HepG2 (cell line): ENCODE results near the gene SNRPD2. TPM values are rescaled to one million over a fixed set of nuclear protein-coding genes. Genes with fewer than 3 reads are reported as not detected.

Source experiments
- AGO1 ChIP-seq: fragments of 200-400 bp; formaldehyde crosslinking; IDR thresholded peaks from 2 replicates; pipeline ENCODE4 v1.6.1; 2017; ENCODE audit warnings: mild to moderate bottlenecking, low read depth, low read length, moderate library complexity; ENCODE audit not compliant: poor library complexity, severe bottlenecking
- CBFB ChIP-seq: sonication (generic); formaldehyde crosslinking; IDR thresholded peaks from 2 replicates; pipeline ENCODE4 v1.4.0; 2020; ENCODE audit warnings: missing genetic modification reagents
- CREM ChIP-seq, 2 experiments: sonication (generic) in 1 of 2; formaldehyde crosslinking in 1 of 2; IDR thresholded peaks; 2 replicates each; pipeline versions ENCODE4 v1.4.0 to v1.6.1; 2016 to 2020; ENCODE audit warnings: antibody characterized with exemption in 1 of 2, mild to moderate bottlenecking in 1 of 2, missing genetic modification reagents in 1 of 2
- GLI4 ChIP-seq: sonication (generic); formaldehyde crosslinking; IDR thresholded peaks from 2 replicates; pipeline ENCODE4 v1.5.1; 2020; ENCODE audit warnings: missing genetic modification reagents, mild to moderate bottlenecking, moderate library complexity, borderline replicate concordance
- ISL2 ChIP-seq: sonication (generic); formaldehyde crosslinking; IDR thresholded peaks from 2 replicates; pipeline ENCODE4 v1.5.0; 2020; ENCODE audit warnings: missing genetic modification reagents
- ISX ChIP-seq: sonication (generic); formaldehyde crosslinking; conservative IDR thresholded peaks from 2 replicates; pipeline ENCODE4 v1.5.0; 2020; ENCODE audit warnings: missing genetic modification reagents
- MXI1 ChIP-seq: IDR thresholded peaks from 3 replicates; pipeline ENCODE4 v1.6.1; 2012; ENCODE audit warnings: low read depth, low read length, inconsistent platforms, borderline replicate concordance
- NFE2 ChIP-seq: sonication (generic); formaldehyde crosslinking; IDR thresholded peaks from 2 replicates; pipeline ENCODE4 v1.4.0; 2020; ENCODE audit warnings: missing genetic modification reagents
- NFIC ChIP-seq: IDR thresholded peaks from 2 replicates; pipeline ENCODE4 v1.6.1; 2012; ENCODE audit warnings: mild to moderate bottlenecking, low read length, inconsistent platforms
- NKX3-1 ChIP-seq: sonication (generic); formaldehyde crosslinking; IDR thresholded peaks from 2 replicates; pipeline ENCODE4 v1.5.0; 2020; ENCODE audit warnings: missing genetic modification reagents
- PAX8 ChIP-seq: sonication (generic); formaldehyde crosslinking; IDR thresholded peaks from 2 replicates; pipeline ENCODE4 v1.8.0; 2022; ENCODE audit warnings: mild to moderate bottlenecking, missing genetic modification reagents, borderline replicate concordance
- SALL1 ChIP-seq: sonication (generic); formaldehyde crosslinking; IDR thresholded peaks from 2 replicates; pipeline ENCODE4 v1.8.0; 2022; ENCODE audit warnings: mild to moderate bottlenecking, missing genetic modification reagents
- ZC3H13 ChIP-seq: sonication (generic); formaldehyde crosslinking; IDR thresholded peaks from 2 replicates; pipeline ENCODE4 v1.8.1; 2023; ENCODE audit warnings: mild to moderate bottlenecking, missing genetic modification reagents, moderate library complexity
- ZNF121 ChIP-seq: sonication (generic); formaldehyde crosslinking; IDR thresholded peaks from 2 replicates; pipeline ENCODE4 v1.5.0; 2020; ENCODE audit warnings: mild to moderate bottlenecking, missing genetic modification reagents
- ZNF564 ChIP-seq: sonication (generic); formaldehyde crosslinking; IDR thresholded peaks from 2 replicates; pipeline ENCODE4 v1.8.1; 2023; ENCODE audit warnings: mild to moderate bottlenecking, missing genetic modification reagents
- ZSCAN30 ChIP-seq: sonication (generic); formaldehyde crosslinking; IDR thresholded peaks from 2 replicates; pipeline ENCODE4 v1.5.0; 2020; ENCODE audit warnings: mild to moderate bottlenecking, missing genetic modification reagents
- polyA plus RNA-seq, 8 experiments: library from polyadenylated mRNA; depleted of rRNA in 3 of 8; stranded (reverse) in 7 of 8; unstranded in 1 of 8; fragments of >200 nt; fragmentation: Illumina TruSeq in 4 of 8; extraction: Trizol in 4 of 8; gene quantifications; 2 replicates each; pipeline versions ENCODE4 v1.2.1 to v1.2.3, GENCODE V29; 2011 to 2016; ENCODE audit warnings: low read depth in 4 of 8, missing spikeins in 1 of 8, mixed read lengths in 1 of 8; ENCODE audit not compliant: insufficient read depth in 1 of 8
- total RNA-seq, 5 experiments: library from RNA; depleted of rRNA; stranded (reverse); fragments of >200 nt; fragmentation: Illumina TruSeq; extraction: Trizol; gene quantifications; 2 replicates each; pipeline ENCODE4 v1.2.3, GENCODE V29; 2016; ENCODE audit warnings: low read depth in 1 of 5
- TF ChIP-seq, protein P1 (sequence below): sonication (generic); formaldehyde crosslinking; IDR thresholded peaks from 2 replicates; pipeline ENCODE4 v1.4.0; 2020; ENCODE audit warnings: missing genetic modification reagents, borderline replicate concordance
- TF ChIP-seq, protein P2 (sequence below): IDR thresholded peaks from 2 replicates; pipeline ENCODE4 v1.6.1; 2016; ENCODE audit warnings: control low read depth
- TF ChIP-seq, protein P3 (sequence below): sonication (generic); formaldehyde crosslinking; IDR thresholded peaks from 2 replicates; pipeline ENCODE4 v1.9.0; 2021; ENCODE audit warnings: missing genetic modification reagents, mild to moderate bottlenecking, borderline replicate concordance
- TF ChIP-seq, protein P4 (sequence below): sonication (generic); formaldehyde crosslinking; IDR thresholded peaks from 2 replicates; pipeline ENCODE4 v1.5.0; 2020; ENCODE audit warnings: missing genetic modification reagents, mild to moderate bottlenecking, borderline replicate concordance

The SNRPD2 gene
- total and polyA plus RNA-seq, 2 of the 13 experiments (the other 11 are each of a cell fraction or from before 2014, with no cell fraction given) = 299 to 485 TPM

DNA sequence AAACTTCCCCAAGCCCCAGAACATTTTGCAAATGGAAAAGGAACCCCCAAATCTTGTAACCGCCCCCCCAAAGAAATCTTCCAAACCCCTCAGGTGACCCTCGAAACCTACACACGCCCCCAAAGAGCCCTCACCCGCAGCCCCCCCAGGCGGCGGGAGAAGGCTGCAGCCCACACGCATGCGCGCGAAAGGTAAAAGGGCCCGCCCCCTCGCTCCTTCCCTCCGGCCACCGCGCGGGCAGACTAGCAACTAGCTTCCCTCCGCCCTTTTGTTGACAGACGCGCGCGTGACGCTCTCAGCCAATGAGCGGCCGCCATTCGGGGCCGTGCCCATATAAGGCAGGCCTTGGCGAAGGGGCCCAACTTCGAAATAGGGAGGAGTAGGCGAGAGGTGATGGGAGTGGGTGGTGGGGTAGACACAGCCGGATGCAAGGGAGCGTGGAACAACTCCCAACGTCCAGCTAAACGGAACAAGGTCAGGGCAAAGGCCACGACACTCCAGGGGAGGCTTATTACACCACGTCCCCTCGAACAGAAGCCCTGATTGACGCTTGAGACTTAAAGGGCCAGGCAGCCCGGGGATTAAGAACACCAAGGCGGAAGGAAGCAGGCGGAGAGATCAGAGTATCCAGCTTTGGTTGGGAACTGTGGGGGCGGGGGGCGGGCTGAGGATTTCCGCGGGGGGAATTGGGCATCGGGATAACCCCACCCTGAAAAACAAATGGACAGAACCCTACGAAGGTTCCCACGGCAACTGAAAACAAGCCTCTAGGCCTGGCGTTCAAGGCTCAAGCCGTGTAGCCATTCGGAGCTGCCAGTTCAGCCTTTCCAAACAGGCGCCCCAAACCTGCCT is 25.6 kb upstream of the SNRPD2 start (continued):
- TF ChIP-seq, protein P1, sequence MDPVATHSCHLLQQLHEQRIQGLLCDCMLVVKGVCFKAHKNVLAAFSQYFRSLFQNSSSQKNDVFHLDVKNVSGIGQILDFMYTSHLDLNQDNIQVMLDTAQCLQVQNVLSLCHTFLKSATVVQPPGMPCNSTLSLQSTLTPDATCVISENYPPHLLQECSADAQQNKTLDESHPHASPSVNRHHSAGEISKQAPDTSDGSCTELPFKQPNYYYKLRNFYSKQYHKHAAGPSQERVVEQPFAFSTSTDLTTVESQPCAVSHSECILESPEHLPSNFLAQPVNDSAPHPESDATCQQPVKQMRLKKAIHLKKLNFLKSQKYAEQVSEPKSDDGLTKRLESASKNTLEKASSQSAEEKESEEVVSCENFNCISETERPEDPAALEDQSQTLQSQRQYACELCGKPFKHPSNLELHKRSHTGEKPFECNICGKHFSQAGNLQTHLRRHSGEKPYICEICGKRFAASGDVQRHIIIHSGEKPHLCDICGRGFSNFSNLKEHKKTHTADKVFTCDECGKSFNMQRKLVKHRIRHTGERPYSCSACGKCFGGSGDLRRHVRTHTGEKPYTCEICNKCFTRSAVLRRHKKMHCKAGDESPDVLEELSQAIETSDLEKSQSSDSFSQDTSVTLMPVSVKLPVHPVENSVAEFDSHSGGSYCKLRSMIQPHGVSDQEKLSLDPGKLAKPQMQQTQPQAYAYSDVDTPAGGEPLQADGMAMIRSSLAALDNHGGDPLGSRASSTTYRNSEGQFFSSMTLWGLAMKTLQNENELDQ (CRISPR knock-in tag) = no peak
- TF ChIP-seq SALL1 (CRISPR knock-in tag) = peak; percentile 91
- TF ChIP-seq, protein P2, sequence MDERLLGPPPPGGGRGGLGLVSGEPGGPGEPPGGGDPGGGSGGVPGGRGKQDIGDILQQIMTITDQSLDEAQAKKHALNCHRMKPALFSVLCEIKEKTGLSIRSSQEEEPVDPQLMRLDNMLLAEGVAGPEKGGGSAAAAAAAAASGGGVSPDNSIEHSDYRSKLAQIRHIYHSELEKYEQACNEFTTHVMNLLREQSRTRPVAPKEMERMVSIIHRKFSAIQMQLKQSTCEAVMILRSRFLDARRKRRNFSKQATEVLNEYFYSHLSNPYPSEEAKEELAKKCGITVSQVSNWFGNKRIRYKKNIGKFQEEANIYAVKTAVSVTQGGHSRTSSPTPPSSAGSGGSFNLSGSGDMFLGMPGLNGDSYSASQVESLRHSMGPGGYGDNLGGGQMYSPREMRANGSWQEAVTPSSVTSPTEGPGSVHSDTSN = peak; percentile 85
- TF ChIP-seq, protein P3, sequence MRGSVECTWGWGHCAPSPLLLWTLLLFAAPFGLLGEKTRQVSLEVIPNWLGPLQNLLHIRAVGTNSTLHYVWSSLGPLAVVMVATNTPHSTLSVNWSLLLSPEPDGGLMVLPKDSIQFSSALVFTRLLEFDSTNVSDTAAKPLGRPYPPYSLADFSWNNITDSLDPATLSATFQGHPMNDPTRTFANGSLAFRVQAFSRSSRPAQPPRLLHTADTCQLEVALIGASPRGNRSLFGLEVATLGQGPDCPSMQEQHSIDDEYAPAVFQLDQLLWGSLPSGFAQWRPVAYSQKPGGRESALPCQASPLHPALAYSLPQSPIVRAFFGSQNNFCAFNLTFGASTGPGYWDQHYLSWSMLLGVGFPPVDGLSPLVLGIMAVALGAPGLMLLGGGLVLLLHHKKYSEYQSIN (CRISPR knock-in tag) = no peak
- TF ChIP-seq ISL2 (CRISPR knock-in tag) = peak; percentile 72
- TF ChIP-seq ZC3H13 = 0 out of 2 replicates have a peak, but pooled peaks have one; percentile 41
- TF ChIP-seq ISX (CRISPR knock-in tag) = no peak
- peak; percentile 39; the same call in 1 of the 2 replicates for TF ChIP-seq NKX3-1 (CRISPR knock-in tag)
- TF ChIP-seq, protein P4, sequence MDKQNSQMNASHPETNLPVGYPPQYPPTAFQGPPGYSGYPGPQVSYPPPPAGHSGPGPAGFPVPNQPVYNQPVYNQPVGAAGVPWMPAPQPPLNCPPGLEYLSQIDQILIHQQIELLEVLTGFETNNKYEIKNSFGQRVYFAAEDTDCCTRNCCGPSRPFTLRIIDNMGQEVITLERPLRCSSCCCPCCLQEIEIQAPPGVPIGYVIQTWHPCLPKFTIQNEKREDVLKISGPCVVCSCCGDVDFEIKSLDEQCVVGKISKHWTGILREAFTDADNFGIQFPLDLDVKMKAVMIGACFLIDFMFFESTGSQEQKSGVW (CRISPR knock-in tag) = no peak
- peak; percentile 84 for TF ChIP-seq CREM (IDR thresholded peaks at IDR 0.05)
- TF ChIP-seq CREM (CRISPR knock-in tag; IDR thresholded peaks at IDR 0.05) = no peak
- no peak for TF ChIP-seq ZSCAN30 (CRISPR knock-in tag)
- TF ChIP-seq AGO1 = peak; percentile 77
- TF ChIP-seq CBFB (CRISPR knock-in tag) = no peak
- TF ChIP-seq MXI1 = peak; percentile 81; the same call in 2 of the 3 replicates
- TF ChIP-seq ZNF121 (CRISPR knock-in tag) = no peak
- no peak for TF ChIP-seq PAX8 (CRISPR knock-in tag)
- no peak for TF ChIP-seq ZNF564
- no peak for TF ChIP-seq GLI4 (CRISPR knock-in tag)
- TF ChIP-seq NFIC = no peak
- no peak for TF ChIP-seq NFE2 (CRISPR knock-in tag)
